Measurements from ENCODE around the gene IL1RN.

The IL1RN gene

GRCh38 chr2:113175042-113175628, 47.7 kb downstream of the IL1RN start:
- DNase-seq = no peak

GRCh38 chr2:113175736-113176695, 48.6 kb downstream of the IL1RN start:
- no peak for DNase-seq

GRCh38 chr2:113176696-113177355, 49.4 kb downstream of the IL1RN start:
- DNase-seq = no peak

- DNase-seq = no peak
These were observed 50.8 kb downstream of the IL1RN start for GRCh38 chr2:113178069-113178746.

DNA sequence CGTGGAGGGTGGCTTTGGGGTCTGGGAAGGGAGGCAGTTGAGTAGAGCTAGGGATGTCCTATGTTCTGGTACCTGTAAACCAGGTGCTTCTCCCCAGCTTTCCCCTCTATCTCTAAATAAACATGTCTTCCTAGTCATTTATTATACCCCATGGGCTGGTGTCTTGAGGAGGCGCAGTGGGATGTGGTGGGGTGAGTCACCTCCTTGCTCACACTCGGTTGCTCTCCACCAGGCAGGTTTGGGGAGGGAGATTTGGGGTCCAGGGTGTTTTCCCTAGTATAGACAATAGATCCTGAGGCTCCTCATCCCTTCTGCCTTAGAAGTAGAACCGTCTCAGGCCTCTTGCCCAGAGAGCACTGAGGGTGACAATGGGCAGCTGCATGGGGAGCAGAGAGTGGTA, 51.5 kb downstream of the IL1RN start:
- DNase-seq = no peak

- no peak for DNase-seq
These were observed 52.1 kb downstream of the IL1RN start for GRCh38 chr2:113179446-113180045.

- DNase-seq = no peak
These were observed 52.9 kb downstream of the IL1RN start for GRCh38 chr2:113180131-113180946.

- no peak for DNase-seq
These were observed 54.1 kb downstream of the IL1RN start for GRCh38 chr2:113181258-113182051.

- no peak for DNase-seq
These were observed 55.3 kb downstream of the IL1RN start for GRCh38 chr2:113182471-113183260.

- DNase-seq = no peak
These were observed 55.9 kb downstream of the IL1RN start for GRCh38 chr2:113183264-113183663.

All from NCI-H2081 treated with DMSO at 0.1 percent for 48 hours (cell line).